GM18870 (cell line): ENCODE results near the gene PLAAT3.
"Not testable (repeated sequence)": the region's sequence is repeated elsewhere in the genome, so short reads cannot be mapped to it uniquely, and the experiment has no call there.

Source experiments
- ATAC-seq: cut with Tn5 transposase; IDR thresholded peaks from one replicate; pipeline ENCODE4 v1.9.1; 2021; ENCODE audit warnings: moderate library complexity; ENCODE audit not compliant: unreplicated experiment

Gene PLAAT3

GRCh38 chr11:63569570-63569969 lies 44.7 kb downstream of the PLAAT3 start:
- no peak for ATAC-seq

GRCh38 chr11:63567044-63567840 lies 47.0 kb downstream of the PLAAT3 start:
- peak; percentile 79 for ATAC-seq

GRCh38 chr11:63564784-63565350 lies 49.4 kb downstream of the PLAAT3 start:
- ATAC-seq, result no peak

GRCh38 chr11:63564056-63564774 lies 50.0 kb downstream of the PLAAT3 start:
- ATAC-seq, result no peak

- no peak for ATAC-seq
These were observed 50.8 kb downstream of the PLAAT3 start, which contains the start of gene PLAAT2 for GRCh38 chr11:63563201-63564055. PLAAT2 (minus strand) TSS chr11:63563379; CDS start chr11:63563324, 55 bp downstream.

- ATAC-seq, result no peak
These were observed 53.6 kb downstream of the PLAAT3 start for GRCh38 chr11:63560506-63561180.

GRCh38 chr11:63558459-63559157 lies 55.6 kb downstream of the PLAAT3 start:
- no peak for ATAC-seq

GRCh38 chr11:63557570-63557969 lies 56.7 kb downstream of the PLAAT3 start:
- ATAC-seq, result no peak

GRCh38 chr11:63556404-63557013 lies 57.7 kb downstream of the PLAAT3 start:
- no peak for ATAC-seq

GRCh38 chr11:63554877-63555223 lies 59.4 kb downstream of the PLAAT3 start:
- ATAC-seq, result no peak

GRCh38 chr11:63553759-63554158 lies 60.5 kb downstream of the PLAAT3 start:
- peak; percentile 64 for ATAC-seq

GRCh38 chr11:63552921-63553320 lies 61.3 kb downstream of the PLAAT3 start:
- no peak for ATAC-seq

- no peak for ATAC-seq
These were observed 62.4 kb downstream of the PLAAT3 start for GRCh38 chr11:63551889-63552266.

- ATAC-seq, result no peak
These were observed 62.9 kb downstream of the PLAAT3 start for GRCh38 chr11:63551091-63551888.

GRCh38 chr11:63550156-63550700 lies 64.0 kb downstream of the PLAAT3 start:
- ATAC-seq, result not testable (repeated sequence)

- ATAC-seq, result no peak
These were observed 64.8 kb downstream of the PLAAT3 start for GRCh38 chr11:63549411-63549810.

- no peak for ATAC-seq
These were observed 66.1 kb downstream of the PLAAT3 start for GRCh38 chr11:63548178-63548577.

- no peak for ATAC-seq
These were observed 67.2 kb downstream of the PLAAT3 start for GRCh38 chr11:63547061-63547460.
